ENCODE measurements around the gene TGM2.

DNA sequence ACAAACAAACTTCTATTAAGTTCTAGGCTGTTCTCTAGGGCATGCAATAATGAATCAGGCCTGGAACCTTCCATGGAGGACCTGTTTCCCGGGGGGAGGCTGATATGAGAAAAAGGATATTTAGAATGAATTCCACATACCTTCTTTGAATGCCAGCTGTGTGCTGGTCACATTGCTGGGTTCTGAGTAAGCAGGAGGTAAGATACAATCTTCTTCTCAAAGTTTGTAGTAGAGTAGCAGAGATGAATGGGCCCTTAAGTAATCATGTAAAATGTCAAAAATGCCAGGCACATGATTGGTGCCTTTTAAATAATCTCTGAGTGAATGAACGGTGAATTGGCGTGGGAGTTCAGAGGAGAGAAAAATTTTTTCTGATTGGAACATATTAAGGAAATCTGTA lies 47.4 kb downstream of the TGM2 start:
- TF ChIP-seq CTCF (tag by site-specific recombination; IDR thresholded peaks at IDR 0.05): no peak
- TF ChIP-seq PATZ1 (tag by site-specific recombination; IDR thresholded peaks at IDR 0.05): no peak
- TF ChIP-seq ZNF362 (tag by site-specific recombination; IDR thresholded peaks at IDR 0.05): no peak
- no peak for TF ChIP-seq MZF1 (tag by site-specific recombination; IDR thresholded peaks at IDR 0.05; ENCODE audit: borderline replicate concordance)
